Measurements from ENCODE around the gene GSK3B.

DNA sequence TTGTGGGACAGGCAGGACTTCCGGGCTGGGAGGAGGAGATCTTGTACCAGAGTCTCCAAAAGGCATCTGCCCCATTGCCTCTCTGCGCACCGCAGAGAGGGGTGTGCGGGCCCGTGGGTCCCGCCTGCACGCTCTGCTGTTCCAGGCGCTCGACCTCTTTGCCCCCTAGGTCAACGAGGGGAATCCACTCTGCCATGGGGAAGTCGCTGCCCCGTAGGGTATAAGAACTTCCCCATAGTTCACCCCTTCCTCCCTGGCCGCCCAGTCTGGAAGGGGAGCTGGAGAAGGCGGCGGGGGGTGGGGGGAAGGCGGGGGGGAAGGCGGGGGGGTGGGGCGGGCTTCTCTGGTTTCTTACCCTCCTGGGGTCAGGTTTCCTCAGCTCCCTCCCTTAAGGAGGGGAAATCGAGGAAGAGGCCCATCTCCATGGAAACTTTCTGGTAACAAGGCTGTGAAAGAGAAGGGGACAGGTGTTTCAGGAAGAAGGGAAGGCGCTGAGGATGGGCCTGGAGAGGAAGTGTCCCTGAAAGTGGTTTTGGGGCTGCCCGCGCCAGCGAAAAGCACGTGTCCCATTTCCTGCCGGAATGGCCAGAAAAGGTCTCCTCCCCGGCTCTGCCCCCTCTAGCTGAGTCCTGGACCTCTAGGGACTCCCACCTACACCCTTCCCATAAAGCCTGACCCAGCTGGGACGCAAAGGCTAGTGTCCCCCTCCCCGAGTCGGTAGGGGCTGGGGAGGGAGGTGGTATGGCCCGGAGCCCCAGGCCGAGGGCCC lies 284.8 kb downstream of the GSK3B start:
- TF ChIP-seq CTCF (IDR thresholded peaks at IDR 0.05) (no peak), POLR2A (IDR thresholded peaks at IDR 0.05) (no peak), EP300 (IDR thresholded peaks at IDR 0.05) (no peak)

Data from upper lobe of left lung (tissue), 4 donors.